GM12801 (cell line): Measurements from ENCODE around the gene PAK4.

Experiments
- TF ChIP-seq, protein P1 (sequence below): IDR thresholded peaks from one replicate; pipeline ENCODE4 v1.5.1; 2011; ENCODE audit warnings: control low read depth; ENCODE audit not compliant: insufficient read length; ENCODE audit errors: extremely low read depth

The PAK4 gene

GRCh38 chr19:39150807-39151600 is 25.4 kb downstream of the PAK4 start:
- TF ChIP-seq, protein P1, sequence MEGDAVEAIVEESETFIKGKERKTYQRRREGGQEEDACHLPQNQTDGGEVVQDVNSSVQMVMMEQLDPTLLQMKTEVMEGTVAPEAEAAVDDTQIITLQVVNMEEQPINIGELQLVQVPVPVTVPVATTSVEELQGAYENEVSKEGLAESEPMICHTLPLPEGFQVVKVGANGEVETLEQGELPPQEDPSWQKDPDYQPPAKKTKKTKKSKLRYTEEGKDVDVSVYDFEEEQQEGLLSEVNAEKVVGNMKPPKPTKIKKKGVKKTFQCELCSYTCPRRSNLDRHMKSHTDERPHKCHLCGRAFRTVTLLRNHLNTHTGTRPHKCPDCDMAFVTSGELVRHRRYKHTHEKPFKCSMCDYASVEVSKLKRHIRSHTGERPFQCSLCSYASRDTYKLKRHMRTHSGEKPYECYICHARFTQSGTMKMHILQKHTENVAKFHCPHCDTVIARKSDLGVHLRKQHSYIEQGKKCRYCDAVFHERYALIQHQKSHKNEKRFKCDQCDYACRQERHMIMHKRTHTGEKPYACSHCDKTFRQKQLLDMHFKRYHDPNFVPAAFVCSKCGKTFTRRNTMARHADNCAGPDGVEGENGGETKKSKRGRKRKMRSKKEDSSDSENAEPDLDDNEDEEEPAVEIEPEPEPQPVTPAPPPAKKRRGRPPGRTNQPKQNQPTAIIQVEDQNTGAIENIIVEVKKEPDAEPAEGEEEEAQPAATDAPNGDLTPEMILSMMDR = no peak

GRCh38 chr19:39152066-39152465 is 26.5 kb downstream of the PAK4 start:
- TF ChIP-seq, protein P1 = no peak

DNA sequence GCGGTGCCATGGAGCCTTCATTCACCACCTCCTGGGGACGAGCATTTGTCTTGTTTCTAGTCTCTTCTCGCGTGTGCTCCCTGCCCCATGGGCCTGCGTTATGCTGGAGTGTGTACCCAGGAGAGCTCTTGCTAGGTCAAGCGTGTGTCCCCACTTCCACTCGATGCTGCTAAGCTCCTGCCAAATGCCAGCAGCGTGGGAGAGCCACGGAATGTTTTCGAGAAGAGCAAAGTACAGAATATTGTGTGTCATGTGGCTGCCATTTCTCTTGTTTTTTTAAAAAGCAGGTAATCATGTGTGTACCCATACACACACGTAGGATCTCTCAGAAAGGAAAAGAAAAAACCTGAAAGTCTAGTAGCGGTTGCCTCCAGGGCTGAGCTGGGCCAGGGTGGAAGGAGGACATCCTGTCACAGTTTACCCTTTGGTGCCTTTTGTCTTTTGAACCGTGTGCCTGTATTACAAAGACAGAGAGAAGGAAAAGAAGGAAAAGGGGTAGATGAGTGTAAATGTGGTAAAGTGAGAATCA is 28.6 kb downstream of the PAK4 start:
- TF ChIP-seq, protein P1 = no peak

GRCh38 chr19:39154629-39155100 is 29.1 kb downstream of the PAK4 start:
- TF ChIP-seq, protein P1 = no peak

GRCh38 chr19:39155114-39155700 is 29.6 kb downstream of the PAK4 start:
- TF ChIP-seq, protein P1 = no peak

DNA sequence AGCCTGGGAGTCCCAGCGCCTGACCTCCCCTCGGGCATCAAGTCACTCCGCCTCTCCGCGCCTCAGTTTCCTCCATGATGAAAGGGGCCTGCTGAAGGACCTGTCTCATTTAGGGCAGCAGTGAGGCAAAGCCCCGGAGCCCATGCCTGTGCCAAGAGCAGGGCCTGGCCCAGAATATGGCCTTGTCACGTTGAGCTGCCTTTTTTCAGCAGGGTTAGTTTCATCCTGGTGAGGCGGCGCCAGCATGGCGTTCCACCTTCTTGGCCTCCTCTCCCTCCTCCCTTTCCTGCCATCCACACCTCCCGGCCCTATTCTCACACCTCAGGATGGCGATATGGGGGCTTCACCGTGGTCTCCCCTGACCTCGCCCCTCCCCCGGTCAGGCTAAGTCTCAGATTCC is 30.2 kb downstream of the PAK4 start:
- TF ChIP-seq, protein P1 = no peak

DNA sequence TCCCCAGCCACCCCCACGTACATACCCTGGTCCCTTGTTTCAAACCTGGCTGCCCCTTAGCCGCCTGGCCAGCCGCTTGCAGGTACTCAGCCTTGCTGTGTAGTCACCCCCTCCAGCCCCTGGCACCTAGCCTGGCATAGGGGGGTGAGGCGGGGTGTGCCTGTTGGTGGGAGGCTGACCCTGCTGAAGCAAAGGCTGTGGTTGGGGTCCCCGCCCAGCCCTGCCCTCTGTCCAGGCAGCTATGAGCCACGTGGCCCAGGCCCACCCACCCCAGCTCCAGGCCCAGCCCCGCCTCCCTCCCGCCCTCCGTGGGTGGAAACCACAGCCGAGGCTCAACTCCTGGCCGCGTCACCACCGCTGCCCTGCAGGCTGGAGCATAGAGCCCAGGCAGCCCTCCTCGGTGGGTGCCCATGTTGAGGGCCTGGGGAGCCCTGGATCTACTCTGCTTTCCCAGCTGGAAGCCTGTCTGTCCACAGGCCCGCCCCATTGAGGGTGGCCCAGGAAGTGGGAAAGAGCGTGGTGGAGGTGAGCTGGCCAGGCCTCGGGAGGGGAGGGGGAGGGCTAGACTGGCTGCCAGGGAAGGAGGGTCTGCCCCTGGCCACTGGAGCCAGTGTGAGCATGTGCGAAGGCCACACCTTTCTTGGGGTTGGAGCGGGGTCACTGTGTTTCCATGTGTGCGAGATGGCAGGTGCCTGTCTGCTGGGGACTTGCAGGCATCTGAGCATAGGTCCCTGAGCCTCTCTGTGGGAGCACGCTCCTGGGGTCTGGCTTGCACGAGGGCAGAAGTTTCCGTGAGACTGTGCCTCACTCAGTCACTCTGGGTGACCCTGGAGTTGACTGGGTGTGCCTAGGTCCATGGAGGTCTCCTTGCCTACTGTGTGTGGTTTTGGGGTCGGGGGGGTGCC is 31.0 kb downstream of the PAK4 start:
- TF ChIP-seq, protein P1 = no peak
